ENCODE measurements around the gene BIRC3. TPM values are rescaled to one million over a fixed set of nuclear protein-coding genes. Genes with fewer than 3 reads are reported as not detected.
A peak's percentile ranks its signal among the peaks of the same experiment; 100 is the strongest.

The BIRC3 gene
- total RNA-seq, 1 experiment from 2014 or later: 65.4 TPM

DNA sequence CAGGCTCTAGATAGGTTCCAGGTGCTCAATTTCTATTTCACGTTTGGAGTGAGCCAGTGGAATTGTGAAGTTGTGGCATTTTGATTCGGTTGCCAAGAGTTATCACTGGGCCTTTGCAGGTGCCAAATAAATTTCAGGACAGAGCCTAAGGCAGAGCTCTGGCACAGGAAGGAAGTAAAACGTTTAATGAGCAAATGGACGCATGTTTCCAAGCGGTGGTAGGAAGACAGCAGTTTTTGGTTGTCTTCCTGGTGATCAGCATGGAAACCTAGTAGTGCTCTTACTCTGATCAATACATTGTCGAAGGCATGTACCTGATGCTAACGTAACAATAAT lies 452 bp downstream of the BIRC3 start:
- H3K4me1 ChIP-seq (ENCODE audit: control insufficient read depth, insufficient read depth, low read length): peaks cover 54% of the 10 kb centered on the region
- BruUV-seq (replicated peaks): TSS peak; percentile 77
- ChIA-PET POLR2A (no interaction called here), CTCF (interaction anchor here (1.3 kb wide), 1 partner anchor 24 kb away, joined by 9 read pairs; no protein-coding TSS in a partner anchor)
- H3K27ac ChIP-seq (ENCODE audit: low read length): peak overlapping the region; percentile 93
- intact Hi-C loops (cut with micrococcal nuclease; ENCODE audit: unreplicated experiment): loop anchor here (2.0 to 10.0 kb wide), 3 partner anchors 23 to 403 kb away; partner anchors contain the start of genes ANGPTL5 and CEP126
- in situ Hi-C loops (cut with HindIII; ENCODE audit: low pct_unique_long_range_greater_than_20kb, low sequenced_read_pairs): no loop called here
- ATAC-seq (peak; percentile 22), DNase-seq (ENCODE audit: low read depth, low spot score) (no peak)
- H3K9me3 ChIP-seq (ENCODE audit: control insufficient read depth, insufficient read depth, low read depth, low read length): no peaks in the 10 kb centered on the region
- no peaks in the 10 kb centered on the region for H3K36me3 ChIP-seq (ENCODE audit: control insufficient read depth, insufficient read depth, low read length)
- TF ChIP-seq SIN3A (IDR thresholded peaks at IDR 0.05; ENCODE audit: borderline replicate concordance, insufficient read depth, low read depth, low read length): peak; percentile 42; the same call in 1 of the 2 replicates
- TF ChIP-seq POLR2AphosphoS5 (IDR thresholded peaks at IDR 0.05; ENCODE audit: low read depth, low read length): peak; percentile 23; the same call in 1 of the 2 replicates
- no peak for TF ChIP-seq TCF7L2 (IDR thresholded peaks at IDR 0.05; ENCODE audit: low read depth, low read length)
- TF ChIP-seq, protein P1, sequence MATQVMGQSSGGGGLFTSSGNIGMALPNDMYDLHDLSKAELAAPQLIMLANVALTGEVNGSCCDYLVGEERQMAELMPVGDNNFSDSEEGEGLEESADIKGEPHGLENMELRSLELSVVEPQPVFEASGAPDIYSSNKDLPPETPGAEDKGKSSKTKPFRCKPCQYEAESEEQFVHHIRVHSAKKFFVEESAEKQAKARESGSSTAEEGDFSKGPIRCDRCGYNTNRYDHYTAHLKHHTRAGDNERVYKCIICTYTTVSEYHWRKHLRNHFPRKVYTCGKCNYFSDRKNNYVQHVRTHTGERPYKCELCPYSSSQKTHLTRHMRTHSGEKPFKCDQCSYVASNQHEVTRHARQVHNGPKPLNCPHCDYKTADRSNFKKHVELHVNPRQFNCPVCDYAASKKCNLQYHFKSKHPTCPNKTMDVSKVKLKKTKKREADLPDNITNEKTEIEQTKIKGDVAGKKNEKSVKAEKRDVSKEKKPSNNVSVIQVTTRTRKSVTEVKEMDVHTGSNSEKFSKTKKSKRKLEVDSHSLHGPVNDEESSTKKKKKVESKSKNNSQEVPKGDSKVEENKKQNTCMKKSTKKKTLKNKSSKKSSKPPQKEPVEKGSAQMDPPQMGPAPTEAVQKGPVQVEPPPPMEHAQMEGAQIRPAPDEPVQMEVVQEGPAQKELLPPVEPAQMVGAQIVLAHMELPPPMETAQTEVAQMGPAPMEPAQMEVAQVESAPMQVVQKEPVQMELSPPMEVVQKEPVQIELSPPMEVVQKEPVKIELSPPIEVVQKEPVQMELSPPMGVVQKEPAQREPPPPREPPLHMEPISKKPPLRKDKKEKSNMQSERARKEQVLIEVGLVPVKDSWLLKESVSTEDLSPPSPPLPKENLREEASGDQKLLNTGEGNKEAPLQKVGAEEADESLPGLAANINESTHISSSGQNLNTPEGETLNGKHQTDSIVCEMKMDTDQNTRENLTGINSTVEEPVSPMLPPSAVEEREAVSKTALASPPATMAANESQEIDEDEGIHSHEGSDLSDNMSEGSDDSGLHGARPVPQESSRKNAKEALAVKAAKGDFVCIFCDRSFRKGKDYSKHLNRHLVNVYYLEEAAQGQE (IDR thresholded peaks at IDR 0.05; ENCODE audit: insufficient read depth in 1 of 2, low read depth in 2 of 2, low read length in 1 of 2): no peak
- H3K4me3 ChIP-seq (ENCODE audit: low read depth in 2 of 2, low read length in 2 of 2): peak overlapping the region; percentile 57 to 81
- no peaks in the 10 kb centered on the region for H3K27me3 ChIP-seq (ENCODE audit: control insufficient read depth, insufficient read depth, low read length)

DNA sequence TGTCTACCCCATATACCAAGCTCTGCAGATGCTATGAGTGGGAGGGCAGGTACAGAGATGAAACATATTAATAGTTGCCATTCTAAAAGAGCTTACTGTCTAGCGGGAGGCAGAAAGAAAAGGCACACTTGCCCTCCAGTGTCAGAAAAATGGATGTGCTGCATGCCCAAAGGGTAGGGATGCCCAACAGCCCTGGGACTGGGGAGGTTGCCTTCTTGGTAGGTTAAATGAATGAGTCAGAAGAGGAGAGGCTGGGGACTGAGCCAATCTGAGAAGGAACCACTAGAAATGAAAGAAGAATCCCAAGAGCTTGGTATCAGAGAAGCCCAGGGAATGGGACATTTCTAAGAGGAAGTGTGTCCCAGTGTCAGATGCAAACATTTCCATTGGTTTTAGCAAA lies 1.2 kb downstream of the BIRC3 start:
- H3K9me3 ChIP-seq (ENCODE audit: control insufficient read depth, insufficient read depth, low read depth, low read length): no peaks in the 10 kb centered on the region
- BruUV-seq (replicated peaks): no TSS peak
- DNase-seq (ENCODE audit: low read depth, low spot score) (no peak), ATAC-seq (peak; percentile 43)
- H3K4me3 ChIP-seq (ENCODE audit: low read depth in 2 of 2, low read length in 2 of 2): peak overlapping the region; percentile 57 to 81
- ChIA-PET POLR2A (interaction anchor here (0.7 kb wide), 1 partner anchor 12 kb away, joined by 3 read pairs; no protein-coding TSS in a partner anchor), CTCF (interaction anchor here (0.8 to 1.3 kb wide), 2 partner anchors 24 to 30 kb away, joined by 3 to 9 read pairs; no protein-coding TSS in a partner anchor)
- TF ChIP-seq, protein P1 (IDR thresholded peaks at IDR 0.05; ENCODE audit: insufficient read depth in 1 of 2, low read depth in 2 of 2, low read length in 1 of 2): no peak
- TF ChIP-seq, protein P2, sequence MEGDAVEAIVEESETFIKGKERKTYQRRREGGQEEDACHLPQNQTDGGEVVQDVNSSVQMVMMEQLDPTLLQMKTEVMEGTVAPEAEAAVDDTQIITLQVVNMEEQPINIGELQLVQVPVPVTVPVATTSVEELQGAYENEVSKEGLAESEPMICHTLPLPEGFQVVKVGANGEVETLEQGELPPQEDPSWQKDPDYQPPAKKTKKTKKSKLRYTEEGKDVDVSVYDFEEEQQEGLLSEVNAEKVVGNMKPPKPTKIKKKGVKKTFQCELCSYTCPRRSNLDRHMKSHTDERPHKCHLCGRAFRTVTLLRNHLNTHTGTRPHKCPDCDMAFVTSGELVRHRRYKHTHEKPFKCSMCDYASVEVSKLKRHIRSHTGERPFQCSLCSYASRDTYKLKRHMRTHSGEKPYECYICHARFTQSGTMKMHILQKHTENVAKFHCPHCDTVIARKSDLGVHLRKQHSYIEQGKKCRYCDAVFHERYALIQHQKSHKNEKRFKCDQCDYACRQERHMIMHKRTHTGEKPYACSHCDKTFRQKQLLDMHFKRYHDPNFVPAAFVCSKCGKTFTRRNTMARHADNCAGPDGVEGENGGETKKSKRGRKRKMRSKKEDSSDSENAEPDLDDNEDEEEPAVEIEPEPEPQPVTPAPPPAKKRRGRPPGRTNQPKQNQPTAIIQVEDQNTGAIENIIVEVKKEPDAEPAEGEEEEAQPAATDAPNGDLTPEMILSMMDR (IDR thresholded peaks at IDR 0.05): no peak; the same call in 1 of the 2 replicates
- 0 out of 2 replicates have a peak, but pooled peaks have one; percentile 16 for TF ChIP-seq SIN3A (IDR thresholded peaks at IDR 0.05; ENCODE audit: borderline replicate concordance, insufficient read depth, low read depth, low read length)
- TF ChIP-seq POLR2AphosphoS5 (IDR thresholded peaks at IDR 0.05; ENCODE audit: low read depth, low read length): 0 out of 2 replicates have a peak, but pooled peaks have one; percentile 46
- no peak for TF ChIP-seq TCF7L2 (IDR thresholded peaks at IDR 0.05; ENCODE audit: low read depth, low read length)
- in situ Hi-C loops (cut with HindIII; ENCODE audit: low pct_unique_long_range_greater_than_20kb, low sequenced_read_pairs) (no loop called here), intact Hi-C loops (cut with micrococcal nuclease; ENCODE audit: unreplicated experiment) (loop anchor here (2.0 to 10.0 kb wide), 2 partner anchors 30 to 404 kb away; partner anchors contain the start of genes ANGPTL5 and CEP126)
- H3K4me1 ChIP-seq (ENCODE audit: control insufficient read depth, insufficient read depth, low read length): peaks cover 57% of the 10 kb centered on the region
- H3K27me3 ChIP-seq (ENCODE audit: control insufficient read depth, insufficient read depth, low read length): no peaks in the 10 kb centered on the region
- H3K27ac ChIP-seq (ENCODE audit: low read length): peak overlapping the region; percentile 93
- H3K36me3 ChIP-seq (ENCODE audit: control insufficient read depth, insufficient read depth, low read length): peaks cover under 1% of the 10 kb centered on the region; the same call in 1 of the 2 replicates
